H9 (cell line): Measurements from ENCODE around the gene SRRD. TPM values are rescaled to one million over a fixed set of nuclear protein-coding genes. Genes with fewer than 3 reads are reported as not detected.

ENCODE experiments used
- DNase-seq: peaks from one replicate; pipeline ENCODE4 v3.0.0-alpha.2; 2017
- H2AFZ ChIP-seq: one replicate; pipeline ENCODE4 v1.6.1; 2013; ENCODE audit warnings: mild to moderate bottlenecking, low read length, control low read depth, moderate library complexity
- H2AK5ac ChIP-seq: 2 replicates; pipeline ENCODE4 v1.6.1; 2013; ENCODE audit warnings: low read length, control low read depth, mixed read lengths; ENCODE audit not compliant: insufficient read length
- H2BK120ac ChIP-seq: one replicate; pipeline ENCODE4 v1.6.1; 2013; ENCODE audit warnings: low read depth, mild to moderate bottlenecking, low read length, control low read depth, inconsistent platforms; ENCODE audit not compliant: poor library complexity, severe bottlenecking
- H2BK12ac ChIP-seq: 2 replicates; pipeline ENCODE4 v1.6.1; 2013; ENCODE audit warnings: low read length, control low read depth, mixed read lengths, low read depth; ENCODE audit not compliant: insufficient read length
- H2BK15ac ChIP-seq: 2 replicates; pipeline ENCODE4 v1.6.1; 2013; ENCODE audit warnings: low read depth, low read length, control low read depth
- H2BK20ac ChIP-seq: one replicate; pipeline ENCODE4 v1.6.1; 2013; ENCODE audit warnings: low read depth, mild to moderate bottlenecking, low read length, control low read depth, inconsistent platforms; ENCODE audit not compliant: poor library complexity, severe bottlenecking
- H2BK5ac ChIP-seq: 2 replicates; pipeline ENCODE4 v1.6.1; 2013; ENCODE audit warnings: low read length, control low read depth, mixed read lengths; ENCODE audit not compliant: insufficient read length
- H3K14ac ChIP-seq: 2 replicates; pipeline ENCODE4 v1.6.1; 2013; ENCODE audit warnings: low read length, control low read depth; ENCODE audit not compliant: insufficient read depth
- H3K18ac ChIP-seq: 2 replicates; pipeline ENCODE4 v1.6.1; 2013; ENCODE audit warnings: low read depth, mild to moderate bottlenecking, mixed read lengths, low read length, control low read depth; ENCODE audit not compliant: insufficient read length
- H3K23ac ChIP-seq: 2 replicates; pipeline ENCODE4 v1.6.1; 2013; ENCODE audit warnings: low read length, control low read depth, mixed read lengths, low read depth; ENCODE audit not compliant: insufficient read length
- H3K23me2 ChIP-seq: 2 replicates; pipeline ENCODE4 v1.6.1; 2013; ENCODE audit warnings: low read depth, mild to moderate bottlenecking, mixed read lengths, low read length, control low read depth; ENCODE audit not compliant: insufficient read length, poor library complexity, severe bottlenecking
- H3K27ac ChIP-seq: 2 replicates; pipeline ENCODE4 v1.5.1; 2013; ENCODE audit warnings: low read length, control low read depth, mixed read lengths, low read depth; ENCODE audit not compliant: insufficient read length
- H3K27me3 ChIP-seq: 2 replicates; pipeline ENCODE4 v1.6.1; 2013; ENCODE audit warnings: low read length, control low read depth, inconsistent platforms; ENCODE audit not compliant: insufficient read depth
- H3K4ac ChIP-seq: 2 replicates; pipeline ENCODE4 v1.6.1; 2013; ENCODE audit warnings: low read depth, mild to moderate bottlenecking, control low read depth, inconsistent platforms, low read length, moderate library complexity
- H3K4me1 ChIP-seq: 2 replicates; pipeline ENCODE4 v1.6.1; 2013; ENCODE audit warnings: low read length, control low read depth, inconsistent platforms; ENCODE audit not compliant: insufficient read depth
- H3K4me2 ChIP-seq: 2 replicates; pipeline ENCODE4 v1.6.1; 2013; ENCODE audit warnings: low read length, control low read depth, mixed read lengths; ENCODE audit not compliant: insufficient read length, insufficient read depth
- H3K56ac ChIP-seq: 2 replicates; pipeline ENCODE4 v1.6.1; 2013; ENCODE audit warnings: low read depth, mild to moderate bottlenecking, mixed read lengths, low read length, control low read depth; ENCODE audit not compliant: insufficient read length
- H3K79me1 ChIP-seq: 2 replicates; pipeline ENCODE4 v1.6.1; 2013; ENCODE audit warnings: low read depth, mild to moderate bottlenecking, moderate library complexity, low read length, control low read depth, inconsistent platforms; ENCODE audit not compliant: insufficient read depth, poor library complexity, severe bottlenecking
- H3K79me2 ChIP-seq: 2 replicates; pipeline ENCODE4 v1.6.1; 2013; ENCODE audit warnings: low read length, control low read depth, inconsistent platforms; ENCODE audit not compliant: insufficient read depth
- H3K9ac ChIP-seq: 2 replicates; pipeline ENCODE4 v1.6.1; 2013; ENCODE audit warnings: low read length, control low read depth, mixed read lengths; ENCODE audit not compliant: insufficient read length; ENCODE audit errors: extremely low read depth
- H3K9me3 ChIP-seq: one replicate; pipeline ENCODE4 v1.6.1; 2013; ENCODE audit warnings: low read depth, low read length, inconsistent platforms; ENCODE audit not compliant: control insufficient read depth
- H3T11ph ChIP-seq: one replicate; pipeline ENCODE4 v1.6.1; 2013; ENCODE audit warnings: mild to moderate bottlenecking, low read length, control low read depth, inconsistent platforms
- H4K20me1 ChIP-seq: one replicate; pipeline ENCODE4 v1.6.1; 2013; ENCODE audit not compliant: control insufficient read depth, insufficient read length, insufficient read depth
- H4K5ac ChIP-seq: 2 replicates; pipeline ENCODE4 v1.6.1; 2013; ENCODE audit warnings: low read depth, mild to moderate bottlenecking, mixed read lengths, low read length, control low read depth; ENCODE audit not compliant: insufficient read length
- H4K8ac ChIP-seq: replicated peaks from 2 replicates; pipeline ENCODE4 v1.6.1; 2013; ENCODE audit warnings: low read length, control low read depth, mixed read lengths, low read depth; ENCODE audit not compliant: insufficient read length
- H4K91ac ChIP-seq: 2 replicates; pipeline ENCODE4 v1.6.1; 2013; ENCODE audit warnings: low read depth, mild to moderate bottlenecking, moderate library complexity, mixed read lengths, low read length, control low read depth; ENCODE audit not compliant: insufficient read length
- H3K27ac Mint-ChIP-seq, 3 experiments: 2 replicates in 2 of 3; 3 replicates in 1 of 3; pipeline ENCODE4 v1.8.0; 2020 to 2021; ENCODE audit warnings: mixed read lengths in 3 of 3, mild to moderate bottlenecking in 1 of 3, moderate library complexity in 1 of 3
- H3K27me3 Mint-ChIP-seq: 2 replicates; pipeline ENCODE4 v1.8.0; 2021; ENCODE audit warnings: low read depth, mild to moderate bottlenecking, moderate library complexity, mixed read lengths
- H3K36me3 Mint-ChIP-seq, 3 experiments: 2 replicates in 2 of 3; 3 replicates in 1 of 3; pipeline ENCODE4 v1.8.0; 2020 to 2021; ENCODE audit warnings: low read depth in 3 of 3, mixed read lengths in 3 of 3; ENCODE audit not compliant: insufficient read depth in 1 of 3
- H3K4me1 Mint-ChIP-seq, 2 experiments: 2 replicates each; pipeline ENCODE4 v1.8.0; 2020; ENCODE audit warnings: mixed read lengths in 2 of 2
- H3K4me3 Mint-ChIP-seq, 2 experiments: 2 replicates in 1 of 2; 3 replicates in 1 of 2; pipeline ENCODE4 v1.8.0; 2020 to 2021; ENCODE audit warnings: mild to moderate bottlenecking in 2 of 2, mixed read lengths in 2 of 2, moderate library complexity in 1 of 2
- H3K9me3 Mint-ChIP-seq, 2 experiments: 2 replicates in 1 of 2; 3 replicates in 1 of 2; pipeline ENCODE4 v1.8.0; 2020; ENCODE audit warnings: mild to moderate bottlenecking in 2 of 2, mixed read lengths in 2 of 2, moderate library complexity in 1 of 2
- CTCF ChIP-seq: fragments of 200-600 bp; sonication (generic); conservative IDR thresholded peaks from 3 replicates; pipeline ENCODE4 v1.8.0; 2021; ENCODE audit warnings: antibody characterized with exemption, mild to moderate bottlenecking
- WGBS: extraction: QIAGEN DNeasy Blood & Tissue Kit; methylation state at CpG from one replicate; pipeline ENCODE4 v1.1.7; 2013; ENCODE audit warnings: missing lambda C conversion rate, low lambda C conversion rate, mixed read lengths; ENCODE audit not compliant: insufficient read length; ENCODE audit errors: extremely low coverage; 5-methylcytosine and 5-hydroxymethylcytosine counted together
- total RNA-seq: library from RNA; stranded (reverse); gene quantifications from 2 replicates; pipeline ENCODE4 v1.2.1, GENCODE V29; 2021

The SRRD gene
- total RNA-seq, 1 experiment from 2014 or later, result 36.0 TPM

GRCh38 chr22:26527167-26527566, 43.5 kb downstream of the SRRD start:
- no peaks in the 10 kb centered on the region for H3K27me3 Mint-ChIP-seq
- no peaks in the 10 kb centered on the region for H3K4me1 ChIP-seq
- no peaks in the 10 kb centered on the region for H4K20me1 ChIP-seq
- no peak overlapping the region for H2AFZ ChIP-seq
- no peak overlapping the region for H3K27ac ChIP-seq
- no peak overlapping the region for H3K4ac ChIP-seq
- H3K56ac ChIP-seq, result no peak overlapping the region
- H3K27me3 ChIP-seq, result no peaks in the 10 kb centered on the region
- H2BK20ac ChIP-seq, result no peak overlapping the region
- H3K79me1 ChIP-seq, result no peaks in the 10 kb centered on the region
- no CpG with 5 or more reads among the region's 3 CpGs for WGBS
- H3K4me1 Mint-ChIP-seq, result no peaks in the 10 kb centered on the region
- H3K23me2 ChIP-seq, result no peaks in the 10 kb centered on the region
- H3K9me3 ChIP-seq, result no peaks in the 10 kb centered on the region
- H4K91ac ChIP-seq, result no peak overlapping the region
- DNase-seq, result no peak
- peak overlapping the region in 1 of 3 experiments; percentile 66; a peak in 2 of 7 replicates for H3K27ac Mint-ChIP-seq
- H2BK120ac ChIP-seq, result no peak overlapping the region
- H3K4me3 Mint-ChIP-seq, result no peak overlapping the region
- no peak overlapping the region for H3K4me2 ChIP-seq
- no peak overlapping the region for H3K9ac ChIP-seq
- no peak overlapping the region for H3K23ac ChIP-seq
- no peak for TF ChIP-seq CTCF
- H3K18ac ChIP-seq, result no peak overlapping the region
- no peak overlapping the region for H4K5ac ChIP-seq
- no peak overlapping the region for H3T11ph ChIP-seq
- no peak overlapping the region for H3K14ac ChIP-seq
- no peaks in the 10 kb centered on the region for H3K79me2 ChIP-seq
- no peak overlapping the region for H2AK5ac ChIP-seq
- H3K9me3 Mint-ChIP-seq, result no peaks in the 10 kb centered on the region
- peaks cover 27 to 74% (median 67%) of the 10 kb centered on the region in 3 experiments for H3K36me3 Mint-ChIP-seq
- H2BK15ac ChIP-seq, result no peak overlapping the region
- H4K8ac ChIP-seq, result no peak overlapping the region
- H2BK5ac ChIP-seq, result no peak overlapping the region
- no peak overlapping the region for H2BK12ac ChIP-seq
